Activated naive CD8-positive, alpha-beta T cell treated with anti-CD3 and anti-CD28 coated beads, Interleukin-2, amount 10 ng/mL, durations not matched to agents 7 days and 5 days (primary cell): ENCODE results near the gene SELPLG. TPM values are rescaled to one million over a fixed set of nuclear protein-coding genes. Genes with fewer than 3 reads are reported as not detected.
"Not testable (repeated sequence)": the region's sequence is repeated elsewhere in the genome, so short reads cannot be mapped to it uniquely, and the experiment has no call there.

Source experiments
- ATAC-seq: fragments of 150-1000 bp; cut with Tn5 transposase; one replicate; pipeline ENCODE4 v1.10.0; 2021; ENCODE audit warnings: low read depth, moderate library complexity
- POLR2A ChIA-PET: fragments of 350-600 bp; sonication (Branson Sonifier 250); formaldehyde crosslinking; loops from one replicate; lab custom pipeline; 2021; ENCODE audit warnings: antibody characterized with exemption; lab: Charles Lee
- DNase-seq: peaks from one replicate; pipeline ENCODE4 v3.0.0; 2021
- H3K27ac Mint-ChIP-seq: one replicate; pipeline ENCODE4 v1.8.0; 2022; ENCODE audit warnings: mild to moderate bottlenecking, mixed read lengths
- H3K27me3 Mint-ChIP-seq: one replicate; pipeline ENCODE4 v1.8.0; 2022; ENCODE audit warnings: mild to moderate bottlenecking, moderate library complexity, mixed read lengths
- H3K36me3 Mint-ChIP-seq: one replicate; pipeline ENCODE4 v1.8.0; 2021; ENCODE audit warnings: mild to moderate bottlenecking, mixed read lengths
- H3K4me1 Mint-ChIP-seq: one replicate; pipeline ENCODE4 v1.8.0; 2021; ENCODE audit warnings: mixed read lengths
- H3K4me3 Mint-ChIP-seq: one replicate; pipeline ENCODE4 v1.8.0; 2022; ENCODE audit warnings: mild to moderate bottlenecking, moderate library complexity, mixed read lengths
- H3K9me3 Mint-ChIP-seq: one replicate; pipeline ENCODE4 v1.8.0; 2021; ENCODE audit warnings: mixed read lengths
- microRNA-seq: library from miRNA; unstranded; fragments of <30 nt; microRNA quantifications from one replicate; pipeline ENCODE4 v1.2.0, GENCODE V29; 2022
- total RNA-seq, 2 experiments: library from RNA; stranded (reverse); gene quantifications; one replicate each; pipeline ENCODE4 v1.2.3, GENCODE V29; 2021

Gene SELPLG
- total RNA-seq, 2 experiments from 2014 or later = 159 to 163 TPM

GRCh38 chr12:108578264-108578663, 55.4 kb downstream of the SELPLG start:
- Mint-ChIP-seq H3K27ac (peak overlapping the region; percentile 45), H3K9me3 (peaks cover 13% of the 10 kb centered on the region)

GRCh38 chr12:108577458-108577857, 56.2 kb downstream of the SELPLG start:
- peaks cover 13% of the 10 kb centered on the region for H3K9me3 Mint-ChIP-seq
- DNase-seq (no peak), ATAC-seq (no peak)
- POLR2A ChIA-PET = interaction anchor here (0.7 to 1.6 kb wide), 3 partner anchors 9 to 39 kb away, joined by 3 to 4 read pairs (median 3); no protein-coding TSS in a partner anchor
- peaks cover 40% of the 10 kb centered on the region for H3K4me1 Mint-ChIP-seq
- no peak overlapping the region for H3K4me3 Mint-ChIP-seq
- no peak overlapping the region for H3K27ac Mint-ChIP-seq
- H3K27me3 Mint-ChIP-seq = peaks cover 7% of the 10 kb centered on the region
- H3K36me3 Mint-ChIP-seq = peaks cover 8% of the 10 kb centered on the region

More at GRCh38 chr12:108578264-108578663, 55.4 kb downstream of the SELPLG start:
- no peak for ATAC-seq
- no peak for DNase-seq
- Mint-ChIP-seq H3K36me3 (peaks cover 8% of the 10 kb centered on the region), H3K4me1 (peaks cover 40% of the 10 kb centered on the region), H3K27me3 (peaks cover 7% of the 10 kb centered on the region), H3K4me3 (no peak overlapping the region)
- POLR2A ChIA-PET = interaction anchor here (0.7 kb wide), 1 partner anchor 14 kb away, joined by 3 read pairs; no protein-coding TSS in a partner anchor

- H3K27me3 Mint-ChIP-seq = peaks cover 7% of the 10 kb centered on the region
- peaks cover 8% of the 10 kb centered on the region for H3K36me3 Mint-ChIP-seq
- H3K4me1 Mint-ChIP-seq = peaks cover 40% of the 10 kb centered on the region
- POLR2A ChIA-PET = interaction anchor here (1.1 to 1.6 kb wide), 3 partner anchors 8 to 39 kb away, joined by 3 to 4 read pairs (median 3); no protein-coding TSS in a partner anchor
- peaks cover 13% of the 10 kb centered on the region for H3K9me3 Mint-ChIP-seq
- no peak overlapping the region for H3K4me3 Mint-ChIP-seq
- no peak for ATAC-seq
- no peak overlapping the region for H3K27ac Mint-ChIP-seq
- DNase-seq = no peak
Observed at GRCh38 chr12:108576660-108577234, 56.9 kb downstream of the SELPLG start.

- H3K36me3 Mint-ChIP-seq = peaks cover 8% of the 10 kb centered on the region
- peaks cover 45% of the 10 kb centered on the region for H3K4me1 Mint-ChIP-seq
- H3K27ac Mint-ChIP-seq = peak overlapping the region; percentile 83
- peaks cover 7% of the 10 kb centered on the region for H3K27me3 Mint-ChIP-seq
- DNase-seq = no peak
- H3K9me3 Mint-ChIP-seq = peaks cover 13% of the 10 kb centered on the region
- ATAC-seq = peak; percentile 65
- POLR2A ChIA-PET = interaction anchor here (0.7 to 1.2 kb wide), 4 partner anchors 11 to 60 kb away, joined by 3 read pairs; no protein-coding TSS in a partner anchor
- H3K4me3 Mint-ChIP-seq = peak overlapping the region; percentile 62
Observed at GRCh38 chr12:108575199-108575912, 58.3 kb downstream of the SELPLG start.

GRCh38 chr12:108574276-108574675, 59.4 kb downstream of the SELPLG start:
- not testable (repeated sequence) for H3K27ac Mint-ChIP-seq, DNase-seq, H3K27me3 Mint-ChIP-seq, ATAC-seq, H3K4me3 Mint-ChIP-seq
- Mint-ChIP-seq H3K4me1 (peaks cover 51% of the 10 kb centered on the region), H3K36me3 (peaks cover 11% of the 10 kb centered on the region), H3K9me3 (peaks cover 13% of the 10 kb centered on the region)
- POLR2A ChIA-PET = interaction anchor here (0.6 to 1.0 kb wide), 2 partner anchors 9 to 673 kb away, joined by 3 to 4 read pairs; no protein-coding TSS in a partner anchor

GRCh38 chr12:108573317-108573716, 60.4 kb downstream of the SELPLG start:
- POLR2A ChIA-PET = interaction anchor here (0.9 to 1.0 kb wide), 2 partner anchors 19 to 62 kb away, joined by 4 read pairs; no protein-coding TSS in a partner anchor
- ATAC-seq = no peak
- no peak for DNase-seq
- Mint-ChIP-seq H3K4me1 (peaks cover 54% of the 10 kb centered on the region), H3K4me3 (no peak overlapping the region), H3K36me3 (peaks cover 10% of the 10 kb centered on the region), H3K27ac (no peak overlapping the region), H3K9me3 (peaks cover 5% of the 10 kb centered on the region), H3K27me3 (peaks cover 3% of the 10 kb centered on the region)

- peaks cover 3% of the 10 kb centered on the region for H3K27me3 Mint-ChIP-seq
- H3K9me3 Mint-ChIP-seq = peaks cover 2% of the 10 kb centered on the region
- H3K4me1 Mint-ChIP-seq = peaks cover 58% of the 10 kb centered on the region
- H3K4me3 Mint-ChIP-seq = no peak overlapping the region
- no peak overlapping the region for H3K27ac Mint-ChIP-seq
- POLR2A ChIA-PET = interaction anchor here (0.8 to 0.9 kb wide), 2 partner anchors 63 to 74 kb away, joined by 4 to 5 read pairs; no protein-coding TSS in a partner anchor
- ATAC-seq (no peak), DNase-seq (no peak)
- peaks cover 13% of the 10 kb centered on the region for H3K36me3 Mint-ChIP-seq
Observed at GRCh38 chr12:108572166-108572790, 61.4 kb downstream of the SELPLG start.

Small RNAs within 50 kb of the gene (microRNA-seq; reads per million reads assigned to microRNA genes)
- not detected for gene MIR4496

Other genes starting within 250 kb of the SELPLG start
- 1 to 10 TPM; 6.8 to 6.9 TPM for gene FICD, start 118.6 kb downstream of the SELPLG start, total RNA-seq
- gene SART3, start 72.7 kb downstream of the SELPLG start, total RNA-seq = 10 to 100 TPM; 79.9 to 88.3 TPM
- gene ISCU, start 71.3 kb downstream of the SELPLG start, total RNA-seq = 10 to 100 TPM; 86.8 to 89.6 TPM
- gene TMEM119, start 35.8 kb downstream of the SELPLG start, total RNA-seq = under 1 TPM; 0.11 to 0.48 TPM
- gene CORO1C, start 97.6 kb upstream of the SELPLG start, total RNA-seq = 10 to 100 TPM; 47.4 to 53.7 TPM
- gene SSH1, start 223.7 kb upstream of the SELPLG start, total RNA-seq = 10 to 100 TPM; 29.7 to 36.9 TPM
- not detected for gene DAO, start 246.2 kb upstream of the SELPLG start, total RNA-seq